ENCODE measurements around the gene HOXC10.
A peak's percentile ranks its signal among the peaks of the same experiment; 100 is the strongest.

Gene HOXC10

DNA sequence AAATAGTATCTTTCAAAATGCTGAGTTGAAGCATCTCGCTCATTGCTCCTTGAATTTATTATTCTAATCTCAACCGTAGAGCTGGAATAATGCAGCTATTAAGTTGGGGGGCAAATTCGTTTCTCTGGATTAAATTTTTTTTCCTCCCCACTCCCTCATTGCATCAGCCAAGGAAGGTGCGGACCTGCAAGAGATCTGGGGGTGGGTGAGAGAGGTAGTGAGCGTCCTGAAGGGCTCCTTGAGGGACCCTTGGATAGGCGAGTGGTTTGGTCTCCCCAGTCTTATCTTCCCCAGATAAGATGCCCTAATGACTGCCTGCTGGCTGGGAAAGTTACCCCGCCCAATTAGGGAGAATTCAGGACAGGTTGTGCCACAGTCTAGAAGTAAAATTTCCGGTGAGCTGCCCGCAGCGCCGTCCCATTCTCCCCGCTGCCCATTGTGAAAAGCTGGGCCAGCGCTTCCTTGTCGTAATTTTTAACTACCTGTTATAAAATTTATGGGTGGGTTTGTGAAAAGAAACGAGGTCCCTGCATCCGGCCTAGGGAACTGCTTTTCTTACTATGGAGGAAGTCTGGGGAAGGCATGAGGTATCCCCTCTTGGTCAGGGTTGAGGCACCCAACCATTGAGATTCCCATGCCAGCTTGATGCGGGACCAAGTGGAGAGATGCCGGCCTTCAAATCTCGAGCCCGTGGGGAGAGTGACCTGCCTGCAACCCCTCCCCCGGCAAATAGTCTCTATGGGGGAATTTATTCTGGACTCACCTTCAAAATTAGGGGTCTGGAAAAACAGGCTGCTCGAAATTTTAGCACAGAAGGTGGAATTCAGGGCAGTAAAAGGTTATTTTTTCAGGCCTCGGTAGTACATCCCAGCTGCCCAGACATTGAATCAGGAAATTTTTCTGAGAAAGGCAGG, 30.3 kb downstream of the HOXC10 start:
- no peak for DNase-seq

DNA sequence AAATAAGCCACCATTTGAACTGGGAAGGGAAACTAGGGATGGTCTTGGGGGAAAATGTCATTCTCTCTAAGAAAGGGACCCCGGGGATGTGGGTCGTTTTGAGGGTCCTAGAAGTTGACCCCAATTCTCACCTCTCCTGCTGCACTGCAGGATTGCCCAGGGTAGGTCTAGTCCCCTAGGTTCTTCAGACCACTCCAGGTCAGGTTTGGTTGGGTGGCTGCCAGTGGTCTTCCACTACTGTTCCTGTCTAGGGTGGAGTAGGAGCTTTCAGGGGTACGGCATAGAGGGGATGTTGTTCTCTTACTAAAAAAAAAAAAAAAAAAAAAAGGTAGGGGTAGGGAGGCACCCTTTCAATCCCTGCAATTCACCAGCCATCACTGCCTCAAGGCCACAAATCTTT, 31.1 kb downstream of the HOXC10 start:
- DNase-seq: no peak

DNA sequence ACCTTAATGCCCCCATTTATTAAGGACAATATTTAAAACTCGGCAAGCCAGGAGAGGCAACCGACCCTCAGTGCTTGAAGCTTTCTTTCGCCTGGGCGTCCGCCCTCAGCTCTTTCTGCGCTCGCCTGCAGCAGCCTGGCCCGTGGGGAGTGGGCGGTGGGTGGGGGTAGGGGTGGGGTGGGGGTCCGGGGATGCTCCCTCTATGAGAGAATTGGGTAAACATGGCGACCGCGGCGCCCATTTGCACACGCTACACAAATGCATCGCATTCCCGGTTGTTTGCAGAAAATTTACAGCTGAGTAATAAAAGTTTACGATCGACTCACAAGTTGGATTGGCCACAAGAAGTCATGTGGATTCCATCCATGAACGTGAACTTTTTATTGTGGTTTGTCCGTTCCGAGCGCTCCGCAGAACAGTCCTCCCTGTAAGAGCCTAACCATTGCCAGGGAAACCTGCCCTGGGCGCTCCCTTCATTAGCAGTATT, 31.6 kb downstream of the HOXC10 start:
- no peak for DNase-seq

DNA sequence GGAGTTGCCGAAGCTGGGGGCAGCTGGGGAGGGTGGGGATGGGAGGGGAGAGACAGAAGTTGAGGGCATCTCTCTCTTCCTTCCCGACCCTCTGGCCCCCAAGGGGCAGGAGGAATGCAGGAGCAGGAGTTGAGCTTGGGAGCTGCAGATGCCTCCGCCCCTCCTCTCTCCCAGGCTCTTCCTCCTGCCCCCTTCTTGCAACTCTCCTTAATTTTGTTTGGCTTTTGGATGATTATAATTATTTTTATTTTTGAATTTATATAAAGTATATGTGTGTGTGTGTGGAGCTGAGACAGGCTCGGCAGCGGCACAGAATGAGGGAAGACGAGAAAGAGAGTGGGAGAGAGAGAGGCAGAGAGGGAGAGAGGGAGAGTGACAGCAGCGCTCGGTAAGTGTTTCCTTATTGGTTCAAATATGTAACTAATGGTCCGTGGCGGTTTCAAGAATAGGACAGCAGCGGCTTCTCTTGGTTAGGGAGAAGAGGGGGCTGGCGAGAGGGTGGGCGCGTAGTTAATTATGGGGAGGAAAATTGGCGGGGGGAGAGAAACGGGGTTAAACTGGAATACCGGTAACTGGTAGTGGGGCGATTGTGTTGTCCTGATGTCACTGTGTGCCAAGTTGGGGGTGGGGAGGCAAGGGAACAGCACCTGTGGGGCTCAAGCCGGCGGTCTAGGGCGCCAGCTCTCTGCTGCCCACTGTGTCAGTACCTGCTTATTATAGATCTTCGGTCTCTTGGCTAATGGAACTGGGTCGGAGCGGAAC, 32.3 kb downstream of the HOXC10 start:
- no peak for DNase-seq

DNA sequence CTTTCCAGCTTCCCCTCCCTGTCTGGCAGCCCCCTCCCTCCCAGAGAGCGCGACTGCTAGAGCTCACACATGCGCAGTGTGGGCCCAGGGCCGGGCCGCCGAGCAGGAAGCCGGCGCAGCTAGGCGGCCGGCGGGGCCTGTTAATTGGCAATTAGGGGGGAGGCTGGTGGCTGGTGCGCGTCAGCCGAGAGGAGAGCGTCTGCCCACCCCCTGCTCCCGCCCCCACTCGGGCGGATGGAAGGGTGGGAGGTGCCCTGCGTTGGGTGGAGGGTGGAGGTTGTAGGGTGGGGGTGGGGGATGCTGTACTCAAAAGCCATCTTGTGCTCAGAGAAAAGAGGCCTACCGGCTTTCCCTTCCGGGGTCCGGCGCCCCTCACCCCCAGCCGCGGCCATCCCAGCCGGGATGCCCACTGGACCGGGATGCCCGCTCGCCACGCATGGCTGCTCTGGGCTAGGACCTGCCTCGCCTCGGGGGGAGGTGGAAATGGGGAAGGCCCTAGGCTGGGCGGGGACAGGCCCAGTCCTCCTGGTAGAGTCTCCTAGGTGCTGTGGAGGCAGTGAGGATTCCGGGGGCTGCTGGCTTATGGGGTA, 33.0 kb downstream of the HOXC10 start:
- peak in 35 of 51 donors; percentile 1 to 54 (median 20) for DNase-seq

DNA sequence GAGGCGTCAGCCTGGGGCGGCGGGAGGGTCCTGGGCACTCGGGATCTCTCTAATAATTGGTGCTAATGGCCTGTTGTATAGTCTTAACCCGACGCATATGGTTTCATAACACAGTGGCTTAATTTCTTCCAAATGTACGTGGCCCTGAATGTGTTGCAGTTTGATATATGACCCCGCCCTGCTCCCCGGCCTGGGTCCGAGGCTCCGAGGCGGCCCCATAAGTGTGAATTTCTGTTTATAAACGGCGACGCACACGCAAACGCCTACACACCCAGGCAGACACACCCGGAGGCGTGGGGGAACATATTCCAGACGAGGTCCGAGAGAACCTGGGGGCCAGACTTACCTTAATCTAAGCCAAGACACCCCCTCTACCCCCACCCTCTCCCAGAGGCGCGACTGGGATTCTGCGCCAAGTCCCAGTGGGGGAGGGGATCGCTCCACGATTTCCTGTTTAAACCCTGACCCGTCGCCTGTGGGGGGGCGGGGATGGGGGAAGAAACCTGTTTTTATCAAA, 33.6 kb downstream of the HOXC10 start:
- no peak for DNase-seq

DNA sequence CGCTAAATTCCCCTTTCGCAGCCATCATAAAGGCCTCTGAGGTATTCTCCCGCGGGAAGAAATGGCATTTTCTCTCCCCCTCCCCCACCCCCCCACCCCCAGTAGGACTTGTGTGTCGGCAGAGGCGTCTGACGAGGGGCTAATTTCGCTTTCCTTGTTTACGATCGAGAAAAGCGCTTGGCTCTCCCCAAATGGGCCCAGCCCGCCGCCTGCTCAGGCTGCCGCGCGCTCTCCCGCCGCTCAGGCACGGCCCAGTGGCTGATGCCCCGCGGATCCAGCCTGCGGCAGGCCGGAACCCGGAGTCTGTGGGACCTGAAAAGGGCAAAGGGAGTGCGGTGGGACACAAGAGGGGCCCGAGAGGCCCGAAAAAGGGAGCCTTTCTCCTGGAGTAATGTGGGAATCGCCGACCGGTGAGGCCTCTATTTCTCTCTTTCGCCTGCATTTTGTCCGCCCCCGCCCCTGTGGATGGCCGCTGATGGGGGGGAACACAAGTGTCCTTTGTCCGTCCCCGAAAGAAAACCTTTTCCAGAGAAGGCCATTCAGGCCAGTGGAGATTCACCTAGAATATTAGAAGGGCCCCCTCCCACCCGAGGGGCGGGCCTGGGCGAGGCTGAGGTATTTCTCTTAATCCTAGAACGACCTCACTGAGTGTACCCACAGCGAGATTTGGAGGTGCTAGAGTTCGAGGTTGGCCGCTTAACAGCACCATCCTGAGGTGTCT, 34.3 kb downstream of the HOXC10 start:
- DNase-seq: no peak

DNA sequence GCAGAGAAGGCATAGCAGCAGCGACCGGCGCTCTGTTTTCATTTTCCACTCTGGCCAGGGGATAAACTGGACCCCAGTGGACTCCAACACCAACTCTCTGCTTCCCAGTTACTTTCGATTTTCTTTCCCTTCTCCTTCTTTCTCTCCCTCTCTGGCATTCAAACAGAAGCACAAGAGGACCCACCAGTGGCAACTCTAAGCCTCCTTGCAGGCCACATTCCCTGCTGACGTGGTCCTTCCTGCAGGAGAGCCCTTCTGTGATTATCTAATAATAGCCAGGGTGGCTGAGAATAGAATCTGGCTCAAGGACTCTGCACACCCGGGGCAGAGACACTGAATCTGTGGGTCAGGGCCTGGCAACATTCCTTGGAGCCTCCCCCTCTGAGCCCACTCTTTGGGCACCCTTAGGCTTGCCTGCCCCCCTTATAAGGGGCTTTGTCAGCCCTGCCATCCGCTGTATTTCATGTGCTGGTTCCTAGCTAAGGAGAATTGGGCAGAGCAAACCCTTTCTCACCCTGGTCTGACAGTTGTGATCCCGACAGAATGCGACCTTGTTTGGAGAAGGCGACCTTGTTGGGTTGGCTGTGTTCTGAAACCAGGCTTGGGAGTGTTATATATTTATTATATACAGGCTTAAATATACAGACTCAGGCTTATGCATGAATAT, 35.1 kb downstream of the HOXC10 start:
- no peak for DNase-seq

DNA sequence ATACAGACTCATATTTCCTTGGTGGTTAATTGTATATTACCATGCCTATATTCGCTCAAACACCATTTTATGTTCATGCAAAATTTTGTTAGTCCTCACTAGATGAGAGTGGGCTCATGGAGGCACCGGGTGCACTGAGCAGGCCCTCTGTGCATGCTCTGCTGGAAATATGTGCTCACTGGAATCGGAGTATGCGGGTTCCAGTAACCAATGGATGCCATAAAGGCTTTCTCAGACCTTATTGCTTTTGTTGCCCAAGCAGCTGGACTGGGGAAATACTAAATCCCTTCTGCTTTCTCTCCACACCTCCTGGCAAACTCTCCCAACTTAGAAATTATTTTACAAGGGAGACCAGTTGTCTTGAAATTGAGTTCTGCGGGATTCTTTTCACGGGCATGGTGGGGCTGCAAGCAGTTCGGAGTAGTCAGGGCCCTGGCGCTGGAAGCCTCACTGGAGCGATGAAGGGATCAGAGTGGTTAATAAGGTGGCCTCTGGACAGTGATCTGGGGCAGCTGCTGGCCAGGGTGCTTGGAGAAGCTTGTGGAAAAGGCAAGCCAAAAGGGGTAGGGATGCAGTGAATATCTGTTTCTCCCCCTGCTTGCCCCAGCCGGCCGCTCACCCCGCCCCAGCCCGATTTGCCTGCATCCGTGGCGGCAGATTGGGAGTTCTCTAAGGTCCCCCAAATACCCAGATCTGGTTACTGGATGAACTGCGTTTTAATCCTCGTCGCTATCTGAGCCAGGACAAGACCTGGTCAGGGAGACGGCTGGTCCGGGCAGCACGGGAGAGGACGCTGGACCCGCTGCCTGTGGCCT, 35.9 kb downstream of the HOXC10 start:
- DNase-seq: no peak

DNA sequence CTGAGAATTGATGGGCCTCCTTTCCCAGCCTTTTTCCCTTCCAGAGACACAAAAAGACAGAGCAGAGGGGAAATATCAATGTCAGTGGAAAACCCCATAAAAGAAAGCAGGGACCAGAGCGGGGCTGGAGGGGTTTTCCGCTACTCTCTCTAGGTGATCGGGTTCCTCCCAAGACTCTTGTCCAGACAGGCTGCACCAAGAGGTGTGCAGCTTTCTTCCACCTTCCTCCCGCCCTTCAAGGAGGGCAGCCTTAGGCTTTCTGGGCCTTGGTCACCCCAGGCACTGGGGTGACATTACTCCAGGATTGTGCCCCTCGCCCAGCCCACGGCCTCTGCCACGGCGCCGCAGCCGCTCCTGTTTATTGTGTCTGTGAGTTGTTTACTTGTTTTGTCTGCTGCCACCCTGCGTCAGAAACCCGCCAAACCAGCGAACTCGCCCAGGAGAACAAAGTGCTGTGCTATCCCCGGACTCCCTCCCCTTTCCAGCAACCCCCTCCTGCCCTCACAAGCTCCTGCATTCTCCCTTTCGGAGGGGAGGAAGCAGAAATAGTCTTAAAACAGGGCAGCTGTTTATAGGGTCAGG, 36.6 kb downstream of the HOXC10 start:
- DNase-seq: no peak

DNA sequence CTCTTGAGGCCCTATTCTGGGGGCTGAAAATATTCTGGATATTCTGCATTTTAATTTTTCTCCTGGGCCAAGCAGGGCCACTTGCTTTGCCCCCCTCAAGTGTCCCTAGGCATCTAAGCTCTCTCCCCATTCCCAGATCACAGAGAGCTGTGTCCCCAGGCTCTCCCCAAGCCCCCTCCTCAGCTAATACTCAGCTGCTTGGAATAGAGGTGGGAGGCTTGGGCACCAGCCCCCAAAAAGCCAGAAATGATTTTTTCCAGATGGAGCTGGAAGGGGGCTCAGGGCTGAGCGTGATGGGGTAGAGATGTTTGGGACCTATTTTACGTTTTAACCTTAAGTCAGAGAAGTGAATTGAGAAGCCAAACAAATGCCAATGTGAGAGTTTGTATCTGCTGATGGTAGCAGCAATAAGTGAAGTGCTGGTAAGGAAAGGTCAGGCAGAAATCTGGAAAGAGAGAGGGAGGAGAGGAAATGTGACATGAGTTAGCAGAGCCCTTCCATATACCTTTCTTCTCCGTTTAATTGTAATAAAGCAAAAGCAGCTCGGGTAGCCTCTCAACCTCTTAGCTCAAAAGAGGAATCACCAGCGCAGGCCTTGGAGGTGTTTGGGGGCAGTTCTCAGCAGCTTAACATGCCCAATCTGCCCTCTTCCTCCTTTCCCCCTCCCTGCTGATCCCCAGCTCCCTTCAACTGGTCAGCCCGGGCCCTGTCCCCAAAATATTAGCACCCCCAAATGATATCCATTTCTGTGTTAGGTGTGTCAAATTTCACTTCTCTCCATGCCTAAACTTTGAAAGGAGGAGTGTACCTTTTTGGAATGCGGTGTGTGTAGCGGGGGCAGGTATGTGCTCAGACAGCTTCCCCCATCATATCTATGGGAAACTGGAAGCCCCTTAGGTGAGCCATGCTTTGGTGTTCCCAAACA, 38.3 kb downstream of the HOXC10 start:
- no peak for DNase-seq

DNA sequence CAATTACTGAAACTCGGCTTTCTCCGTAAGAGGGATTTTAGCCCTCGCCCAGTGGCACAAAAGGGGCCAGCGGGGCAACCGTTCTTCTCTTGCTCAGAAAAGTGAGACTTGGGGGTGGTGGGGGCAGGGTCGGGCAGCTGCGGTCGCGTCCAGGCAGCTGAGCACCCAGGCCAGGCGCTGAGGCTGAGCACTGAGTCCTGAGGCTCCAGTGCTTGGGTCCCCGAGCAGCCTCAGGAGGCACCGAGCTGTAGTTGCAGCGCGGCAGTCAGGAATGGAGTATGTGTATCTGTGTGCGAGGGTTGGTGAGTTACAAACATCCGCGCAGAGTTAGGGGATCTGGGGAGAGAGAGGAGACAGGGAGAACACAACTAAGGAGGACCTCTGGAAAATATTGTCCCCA, 39.2 kb downstream of the HOXC10 start:
- DNase-seq: no peak

DNA sequence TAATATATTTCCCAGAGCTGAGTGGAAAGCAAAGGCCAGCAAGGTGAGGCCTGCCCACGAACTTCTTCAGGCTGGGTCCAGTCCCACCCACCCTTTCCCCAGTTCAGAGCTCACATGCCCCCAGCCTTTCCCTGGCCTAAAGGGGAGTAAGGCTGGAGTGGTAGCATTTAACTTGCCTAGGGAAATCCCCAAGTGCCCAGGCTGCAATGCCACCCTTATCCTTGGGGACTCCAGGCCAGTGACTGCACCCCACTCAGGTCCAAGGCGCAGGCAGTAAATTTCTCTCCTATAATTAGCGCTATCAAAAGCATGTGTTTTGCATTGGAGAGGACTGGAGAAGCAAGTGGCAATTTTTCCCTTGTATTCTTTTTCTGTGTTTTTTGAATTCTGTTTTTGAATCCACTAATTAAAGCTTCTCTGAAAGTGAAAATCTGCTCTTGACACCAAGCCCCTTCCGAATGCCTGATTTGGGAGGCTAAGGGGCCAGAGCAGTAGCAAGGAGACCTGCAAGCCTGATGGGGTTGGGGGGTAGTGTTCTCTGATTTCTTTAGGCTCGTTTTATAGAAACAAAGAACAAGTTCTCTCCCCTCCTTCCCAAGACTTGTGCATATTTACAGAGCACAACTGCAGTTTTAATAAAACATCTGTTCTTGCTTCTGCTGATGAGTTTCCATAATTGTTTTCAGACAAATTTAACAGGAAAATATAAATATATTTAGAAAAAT, 39.8 kb downstream of the HOXC10 start:
- DNase-seq: no peak

DNA sequence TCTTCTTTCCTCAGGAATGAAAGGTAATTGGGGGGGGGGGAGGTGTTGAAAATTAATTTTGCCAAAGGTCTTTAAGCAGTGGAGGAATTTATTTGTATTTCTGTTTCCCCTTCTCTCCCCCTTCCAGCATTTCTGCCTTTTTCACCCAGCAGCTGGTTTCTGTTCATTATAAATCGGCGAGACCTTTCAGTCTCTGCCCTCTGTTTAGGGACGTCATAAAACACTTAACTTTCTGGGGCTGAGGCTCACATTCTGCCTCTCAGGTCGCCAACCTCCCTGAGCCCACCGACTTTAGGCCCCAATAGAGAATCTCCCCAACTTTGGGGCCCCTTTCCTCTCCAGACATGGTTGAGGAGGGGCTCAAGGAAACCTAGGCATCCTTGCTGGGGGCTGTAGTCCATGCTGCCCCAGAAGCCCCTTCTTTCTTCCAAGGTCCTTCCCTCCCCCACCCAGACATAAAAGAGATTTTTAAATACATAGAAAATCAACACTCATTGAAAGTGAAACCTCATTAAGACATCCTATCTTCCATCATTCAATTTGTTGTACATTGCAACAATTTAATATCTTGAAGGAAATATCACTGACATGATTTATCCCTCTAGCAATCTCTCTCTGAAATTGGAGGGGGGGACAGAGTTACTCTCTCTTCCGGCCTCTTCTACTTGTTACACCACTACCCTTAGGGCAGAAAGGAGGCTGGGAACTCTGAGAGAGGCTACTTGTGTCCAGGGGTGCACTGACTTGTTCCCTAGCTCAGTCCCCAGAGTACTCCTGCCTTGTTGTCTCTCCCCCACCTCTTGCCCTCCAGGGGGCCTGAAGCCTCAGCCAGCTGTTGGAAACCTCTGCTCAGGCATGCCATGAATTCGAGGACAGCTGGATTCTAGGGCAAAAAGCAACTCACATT, 40.8 kb downstream of the HOXC10 start:
- DNase-seq: no peak

DNA sequence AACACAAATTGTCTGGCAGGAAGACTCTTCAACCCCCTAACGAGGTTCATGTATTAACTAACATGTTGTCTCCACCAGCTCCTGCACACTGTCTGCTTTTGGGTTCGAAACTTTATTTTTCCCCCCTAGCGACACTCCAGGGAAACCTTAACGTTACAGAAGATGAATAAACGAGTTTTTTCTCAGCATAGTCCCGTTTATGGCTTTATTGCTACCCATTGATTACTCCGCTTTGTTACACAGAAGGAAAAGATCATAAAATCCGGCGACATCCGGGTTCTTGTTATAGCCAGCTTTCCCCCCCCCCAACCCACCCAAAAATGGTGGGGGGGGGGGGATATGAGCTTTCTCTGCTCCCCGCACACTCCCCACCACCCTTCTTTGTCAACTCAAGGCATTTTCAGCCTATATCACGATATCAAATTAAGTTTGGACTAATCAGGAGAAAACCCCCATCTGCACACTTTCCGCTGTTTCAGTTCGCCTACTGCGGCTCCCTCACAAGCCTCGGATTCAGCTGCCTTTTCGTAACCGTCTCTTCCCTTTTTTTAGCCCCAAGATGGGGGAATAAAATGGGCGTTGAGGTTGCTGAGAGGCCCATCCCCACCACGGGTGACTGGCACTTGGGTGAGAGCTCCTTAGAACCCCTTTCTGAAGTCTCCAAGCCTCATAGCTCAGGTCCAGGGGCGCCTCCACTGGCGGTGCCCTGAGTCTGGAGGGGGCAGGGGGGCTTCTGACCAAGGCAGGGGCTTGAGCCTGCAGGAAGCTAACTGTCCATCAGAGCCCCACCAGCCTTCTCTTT, 41.9 kb downstream of the HOXC10 start:
- no peak for DNase-seq

DNA sequence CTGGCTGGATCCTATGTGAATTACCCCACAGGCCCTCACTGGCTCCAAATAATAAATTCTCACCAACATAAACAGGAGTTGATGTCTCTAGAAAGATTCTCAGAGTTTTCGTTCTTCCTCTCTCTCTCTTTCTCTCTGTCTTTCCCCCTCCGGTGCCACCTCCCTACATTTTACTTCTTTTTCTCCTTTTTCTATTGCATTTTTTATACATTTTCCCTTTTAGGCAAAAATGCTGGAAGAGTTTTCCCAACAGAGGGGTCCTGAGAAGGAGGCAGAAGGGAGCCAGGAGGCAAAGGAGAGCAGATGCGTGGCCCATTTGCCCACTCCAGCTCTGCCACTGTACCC, 42.5 kb downstream of the HOXC10 start:
- no peak for DNase-seq

All from hypothalamus (tissue), 51 donors.